Measurements from ENCODE around the gene TLE2.
A peak's percentile ranks its signal among the peaks of the same experiment; 100 is the strongest.

The TLE2 gene

DNA sequence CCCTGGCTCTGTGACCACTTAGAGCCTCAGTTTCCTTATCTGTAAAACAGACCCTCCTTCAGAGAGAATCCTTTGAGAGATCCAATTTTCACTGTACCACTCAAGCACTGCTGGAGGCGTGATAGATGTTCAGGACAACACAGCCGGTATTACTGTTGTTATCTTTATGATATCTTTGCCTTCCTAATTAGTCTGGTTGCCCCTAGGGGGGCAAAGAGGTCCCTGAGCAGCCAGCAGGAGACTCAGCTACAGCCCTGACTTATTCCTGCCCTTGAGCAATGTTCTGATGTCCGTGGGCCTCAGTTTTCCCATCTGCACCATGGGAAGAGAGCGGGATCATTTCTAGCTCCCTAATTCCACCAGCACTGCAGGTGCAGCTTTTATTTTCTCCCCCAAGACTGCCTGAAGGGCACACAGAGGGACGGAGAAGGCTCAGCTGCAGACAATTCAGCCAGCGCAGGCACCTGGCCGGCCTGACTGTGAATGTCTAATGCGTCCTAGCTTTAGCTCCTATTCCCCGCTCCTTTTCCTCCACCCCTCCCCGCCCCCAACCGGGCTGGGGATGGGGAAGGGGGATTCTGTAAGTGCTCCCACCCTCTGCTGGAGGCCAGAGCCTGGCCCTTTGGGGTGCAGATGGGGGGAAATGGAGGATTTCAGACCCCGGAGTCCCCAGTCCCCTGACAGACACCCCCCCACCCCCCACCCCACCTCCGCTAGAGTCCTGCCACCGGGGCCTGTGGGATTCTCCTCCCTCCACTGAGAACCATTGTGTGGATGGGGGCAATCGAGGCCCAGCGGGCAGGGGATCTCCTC is 17.0 kb upstream of the TLE2 start:
- H3K4me2 ChIP-seq (ENCODE audit: low read length): no peak overlapping the region
- H4K20me1 ChIP-seq (ENCODE audit: insufficient read depth, low read length): no peaks in the 10 kb centered on the region
- H3K9ac ChIP-seq (ENCODE audit: low read length): no peak overlapping the region
- H3K27ac ChIP-seq (ENCODE audit: low read length): no peak overlapping the region
- no peak overlapping the region for H2AFZ ChIP-seq (ENCODE audit: low read depth, low read length)
- no peaks in the 10 kb centered on the region for H3K79me2 ChIP-seq (ENCODE audit: low read length)
- TF ChIP-seq EZH2phosphoT487 (IDR thresholded peaks at IDR 0.05; ENCODE audit: low read depth): no peak
- TF ChIP-seq, protein P1, sequence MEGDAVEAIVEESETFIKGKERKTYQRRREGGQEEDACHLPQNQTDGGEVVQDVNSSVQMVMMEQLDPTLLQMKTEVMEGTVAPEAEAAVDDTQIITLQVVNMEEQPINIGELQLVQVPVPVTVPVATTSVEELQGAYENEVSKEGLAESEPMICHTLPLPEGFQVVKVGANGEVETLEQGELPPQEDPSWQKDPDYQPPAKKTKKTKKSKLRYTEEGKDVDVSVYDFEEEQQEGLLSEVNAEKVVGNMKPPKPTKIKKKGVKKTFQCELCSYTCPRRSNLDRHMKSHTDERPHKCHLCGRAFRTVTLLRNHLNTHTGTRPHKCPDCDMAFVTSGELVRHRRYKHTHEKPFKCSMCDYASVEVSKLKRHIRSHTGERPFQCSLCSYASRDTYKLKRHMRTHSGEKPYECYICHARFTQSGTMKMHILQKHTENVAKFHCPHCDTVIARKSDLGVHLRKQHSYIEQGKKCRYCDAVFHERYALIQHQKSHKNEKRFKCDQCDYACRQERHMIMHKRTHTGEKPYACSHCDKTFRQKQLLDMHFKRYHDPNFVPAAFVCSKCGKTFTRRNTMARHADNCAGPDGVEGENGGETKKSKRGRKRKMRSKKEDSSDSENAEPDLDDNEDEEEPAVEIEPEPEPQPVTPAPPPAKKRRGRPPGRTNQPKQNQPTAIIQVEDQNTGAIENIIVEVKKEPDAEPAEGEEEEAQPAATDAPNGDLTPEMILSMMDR (IDR thresholded peaks at IDR 0.05; ENCODE audit: low read depth, low read length): no peak
- no peaks in the 10 kb centered on the region for H3K4me1 ChIP-seq (ENCODE audit: low read length)
- H3K4me3 ChIP-seq (ENCODE audit: low read length): no peak overlapping the region
- 0 out of 2 replicates have a peak, but pooled peaks cover 6% of the 10 kb centered on the region for H3K27me3 ChIP-seq (ENCODE audit: low read depth, low read length)
- H3K9me3 ChIP-seq (ENCODE audit: insufficient read depth, low read length): no peaks in the 10 kb centered on the region
- no peaks in the 10 kb centered on the region for H3K36me3 ChIP-seq (replicated peaks; ENCODE audit: low read depth, low read length)

DNA sequence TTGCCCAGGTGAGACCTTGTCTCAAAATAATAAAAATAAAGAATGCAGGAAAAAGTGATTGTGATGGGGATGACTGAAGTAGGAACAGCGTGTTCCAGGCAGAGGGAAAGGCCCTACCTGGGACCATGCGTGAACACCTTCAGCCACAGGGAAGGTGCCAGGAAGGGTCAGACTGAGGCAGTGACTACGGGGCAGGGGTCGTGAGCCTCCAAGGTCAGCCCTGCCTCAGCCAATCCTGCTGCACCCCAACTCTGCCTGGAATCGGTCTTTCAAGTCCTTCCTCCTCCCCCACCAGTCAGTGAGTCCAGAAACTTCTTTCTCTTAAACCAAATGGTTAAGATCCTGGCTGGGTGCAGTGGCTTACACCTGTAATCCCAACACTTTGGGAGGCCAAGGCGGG is 16.1 kb upstream of the TLE2 start:
- Histone ChIP-seq H3K79me2 (ENCODE audit: low read length) (no peaks in the 10 kb centered on the region), H3K4me2 (ENCODE audit: low read length) (no peak overlapping the region), H3K4me1 (ENCODE audit: low read length) (no peaks in the 10 kb centered on the region), H3K27ac (ENCODE audit: low read length) (no peak overlapping the region), H3K9me3 (ENCODE audit: insufficient read depth, low read length) (no peaks in the 10 kb centered on the region), H2AFZ (ENCODE audit: low read depth, low read length) (no peak overlapping the region), H4K20me1 (ENCODE audit: insufficient read depth, low read length) (no peaks in the 10 kb centered on the region), H3K36me3 (replicated peaks; ENCODE audit: low read depth, low read length) (no peaks in the 10 kb centered on the region), H3K9ac (ENCODE audit: low read length) (no peak overlapping the region), H3K27me3 (ENCODE audit: low read depth, low read length) (0 out of 2 replicates have a peak, but pooled peaks cover 6% of the 10 kb centered on the region), H3K4me3 (ENCODE audit: low read length) (no peak overlapping the region)
- no peak for TF ChIP-seq EZH2phosphoT487 (IDR thresholded peaks at IDR 0.05; ENCODE audit: low read depth)
- TF ChIP-seq, protein P1 (IDR thresholded peaks at IDR 0.05; ENCODE audit: low read depth, low read length): no peak

DNA sequence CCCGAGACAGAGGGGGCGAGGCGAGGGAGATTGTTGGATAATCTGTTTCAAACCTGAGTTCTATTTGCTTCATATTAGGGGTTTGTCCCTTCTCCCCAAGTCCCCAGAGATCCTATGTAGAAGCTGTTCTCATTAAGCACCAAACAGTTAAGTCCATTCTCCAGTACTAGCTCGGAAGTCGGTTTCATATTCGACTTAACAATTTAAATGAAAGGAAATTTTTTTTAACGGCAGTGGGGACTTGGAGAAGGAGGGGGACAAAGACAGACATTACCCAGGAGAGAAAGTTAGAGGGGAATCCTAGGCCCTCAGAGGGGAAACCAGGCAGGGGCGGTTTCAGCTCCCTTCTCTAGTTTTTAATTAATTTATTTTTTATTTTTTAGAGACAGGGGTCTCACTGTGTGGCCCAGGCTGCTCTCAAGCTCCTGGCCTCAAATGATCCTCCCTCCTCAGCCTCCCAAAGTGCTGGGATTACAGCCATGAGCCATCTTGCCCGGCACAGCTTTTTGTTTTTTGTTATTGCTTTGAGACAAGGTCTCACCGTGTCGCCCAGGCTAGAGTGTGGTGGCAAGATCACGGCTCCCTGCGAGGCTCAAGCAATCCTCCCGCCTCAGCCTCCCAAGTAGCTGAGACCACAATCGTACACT is 13.7 kb upstream of the TLE2 start:
- Histone ChIP-seq H3K36me3 (replicated peaks; ENCODE audit: low read depth, low read length) (no peaks in the 10 kb centered on the region), H3K9me3 (ENCODE audit: insufficient read depth, low read length) (no peaks in the 10 kb centered on the region), H2AFZ (ENCODE audit: low read depth, low read length) (peak overlapping the region; percentile 65; the same call in 1 of the 2 replicates), H3K4me3 (ENCODE audit: low read length) (no peak overlapping the region), H4K20me1 (ENCODE audit: insufficient read depth, low read length) (no peaks in the 10 kb centered on the region), H3K4me2 (ENCODE audit: low read length) (no peak overlapping the region), H3K9ac (ENCODE audit: low read length) (no peak overlapping the region), H3K27me3 (ENCODE audit: low read depth, low read length) (0 out of 2 replicates have a peak, but pooled peaks cover 6% of the 10 kb centered on the region), H3K4me1 (ENCODE audit: low read length) (no peaks in the 10 kb centered on the region), H3K27ac (ENCODE audit: low read length) (no peak overlapping the region), H3K79me2 (ENCODE audit: low read length) (no peaks in the 10 kb centered on the region)
- TF ChIP-seq EZH2phosphoT487 (IDR thresholded peaks at IDR 0.05; ENCODE audit: low read depth): no peak
- TF ChIP-seq, protein P1 (IDR thresholded peaks at IDR 0.05; ENCODE audit: low read depth, low read length): no peak

Measured in OCI-LY3 (cell line).